Fibroblast of peridontal ligament (primary cell): Measurements from ENCODE around the gene SLC28A1.
A peak's percentile ranks its signal among the peaks of the same experiment; 100 is the strongest.

ENCODE experiments used
- DNase-seq: peaks from one replicate; pipeline ENCODE4 v3.0.0-alpha.2; 2010; ENCODE audit errors: extremely low read depth

SLC28A1 gene

GRCh38 chr15:84940399-84940798 is 55.9 kb downstream of the SLC28A1 start:
- no peak for DNase-seq

GRCh38 chr15:84942456-84942855 is 58.0 kb downstream of the SLC28A1 start:
- DNase-seq, result no peak

GRCh38 chr15:84944311-84944710 is 59.8 kb downstream of the SLC28A1 start:
- DNase-seq, result no peak

- no peak for DNase-seq
Observed at GRCh38 chr15:84944861-84945260, 60.4 kb downstream of the SLC28A1 start.

GRCh38 chr15:84946772-84947489 is 62.5 kb downstream of the SLC28A1 start:
- no peak for DNase-seq

- DNase-seq, result peak; percentile 100
Observed at GRCh38 chr15:84947947-84948830, 63.7 kb downstream of the SLC28A1 start.

- peak; percentile 88 for DNase-seq
Observed at GRCh38 chr15:84949043-84949442, 64.6 kb downstream of the SLC28A1 start.

- DNase-seq, result no peak
Observed at GRCh38 chr15:84949845-84950569, 65.5 kb downstream of the SLC28A1 start.

GRCh38 chr15:84950570-84951111 is 66.2 kb downstream of the SLC28A1 start:
- no peak for DNase-seq

- DNase-seq, result no peak
Observed at GRCh38 chr15:84951736-84952135, 67.3 kb downstream of the SLC28A1 start.

- no peak for DNase-seq
Observed at GRCh38 chr15:84953136-84953535, 68.7 kb downstream of the SLC28A1 start.

- DNase-seq, result no peak
Observed at GRCh38 chr15:84953726-84954125, 69.3 kb downstream of the SLC28A1 start.

GRCh38 chr15:84955089-84955848 is 70.8 kb downstream of the SLC28A1 start:
- DNase-seq, result peak; percentile 82

- DNase-seq, result no peak
Observed at GRCh38 chr15:84956199-84956598, 71.7 kb downstream of the SLC28A1 start.

GRCh38 chr15:84960391-84961113 is 76.1 kb downstream of the SLC28A1 start:
- DNase-seq, result no peak

GRCh38 chr15:84961114-84961452 is 76.6 kb downstream of the SLC28A1 start:
- peak; percentile 67 for DNase-seq

GRCh38 chr15:84961707-84962106 is 77.2 kb downstream of the SLC28A1 start:
- DNase-seq, result peak; percentile 30

GRCh38 chr15:84962955-84963354 is 78.5 kb downstream of the SLC28A1 start:
- peak; percentile 62 for DNase-seq

GRCh38 chr15:84967380-84967779 is 82.9 kb downstream of the SLC28A1 start:
- DNase-seq, result no peak

GRCh38 chr15:84968301-84968700 is 83.8 kb downstream of the SLC28A1 start:
- DNase-seq, result no peak

- DNase-seq, result no peak
Observed at GRCh38 chr15:84969257-84969656, 84.8 kb downstream of the SLC28A1 start.
